ENCODE results near the gene TEAD1. TPM values are rescaled to one million over a fixed set of nuclear protein-coding genes. Genes with fewer than 3 reads are reported as not detected.
A peak's percentile ranks its signal among the peaks of the same experiment; 100 is the strongest.

The TEAD1 gene
- not detected in 2 replicates for total RNA-seq (2013; cell fraction: nucleolus; rRNA removed)
- total RNA-seq (2014; rRNA removed): not detected in 2 replicates
- not detected in 2 replicates for total RNA-seq (2014; rRNA removed; fragmentation: Illumina TruSeq; extraction: Trizol)
- total RNA-seq (2021): 0.21 and 0.59 TPM in 2 replicates
- not detected for polyA plus RNA-seq (2011; ENCODE audit: low read depth)
- polyA plus RNA-seq (2011; rRNA removed): 0.05 and 0.22 TPM in 2 replicates
- 0.03 and 0.10 TPM in 2 replicates for polyA plus RNA-seq (2011; cell fraction: cytosol; rRNA removed)
- polyA plus RNA-seq (2011; cell fraction: nucleus; rRNA removed): 0.15 and 0.19 TPM in 2 replicates
- 0.01 and 0.14 TPM in 2 replicates for polyA plus RNA-seq (2012)
- 0.01 TPM in 1 of 2 replicates, not detected in the other for polyA plus RNA-seq (2014; fragmentation: Illumina TruSeq; extraction: Trizol)
- polyA plus RNA-seq (2014; fragmentation: Nextera tagmentation; extraction: Ambion mirVana): not detected
- not detected in 2 replicates for polyA plus RNA-seq (2014; rRNA removed)
- polyA plus RNA-seq (2016; fragmentation: Nextera tagmentation; extraction: Ambion mirVana): under 1 TPM in 1 of 2 experiments, not detected in 1; 0.03 TPM
- 0.15 and 0.22 TPM in 2 replicates for polyA minus RNA-seq (2011; rRNA and poly(A)+ RNA removed)
- 0.53 and 0.73 TPM in 2 replicates for polyA minus RNA-seq (2011; cell fraction: cytosol; rRNA and poly(A)+ RNA removed)
- polyA minus RNA-seq (2011; cell fraction: nucleus; rRNA and poly(A)+ RNA removed): 0.12 and 0.19 TPM in 2 replicates
- percentile 19 among the genes with signal in this experiment for Bru-seq, nascent RNA
- percentile 17 among the genes with signal in this experiment for BruChase-seq, experiment 1, labeled RNA remaining after a 6-hour chase
- BruChase-seq, experiment 2, labeled RNA remaining after a 2-hour chase: percentile 19 among the genes with signal in this experiment
- long read RNA-seq, experiment 1: 0 reads
- long read RNA-seq, experiment 2: 0 reads

DNA sequence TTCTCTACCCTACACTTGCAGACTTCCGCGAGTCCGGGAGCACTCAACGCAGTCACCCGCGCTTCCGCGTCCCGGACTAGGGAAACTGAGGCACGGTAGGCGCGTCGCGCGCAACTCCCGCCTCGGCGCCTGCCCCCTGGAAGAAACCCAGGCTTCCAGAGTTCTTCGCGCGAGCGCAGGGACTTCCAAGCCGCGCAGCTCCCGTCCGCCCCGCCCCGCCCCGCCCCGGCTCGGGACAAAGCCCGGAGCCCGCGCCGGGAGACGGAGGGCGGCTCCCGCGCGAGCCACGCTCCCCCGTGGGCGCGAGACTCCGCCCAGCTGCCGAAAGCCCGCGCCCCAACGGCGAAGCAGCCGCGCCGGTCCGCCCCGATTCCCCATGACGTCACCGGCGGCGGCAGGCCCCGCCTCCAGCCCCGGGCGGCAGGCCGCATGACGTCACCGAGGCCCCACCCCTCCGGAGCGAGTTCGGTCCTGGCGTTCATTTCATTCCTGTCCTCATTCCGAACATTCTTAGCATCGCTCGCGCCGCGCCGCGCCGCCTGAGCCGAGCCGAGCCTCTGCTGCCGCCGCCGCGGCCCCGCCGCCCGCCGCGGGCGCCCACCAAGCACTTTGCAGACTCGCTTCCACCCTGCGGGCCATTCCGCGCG is at the start of gene TEAD1:
Gene TEAD1, plus strand, starts transcription at position 498 of the 647 bp plus-strand sequence.
- in situ Hi-C loops (cut with MboI) (no loop called here), intact Hi-C loops (cut with micrococcal nuclease; ENCODE audit: unreplicated experiment) (no loop called here)
- no peak within 1 kb of the TSS for H3K27ac ChIP-seq (ENCODE audit: control insufficient read depth, insufficient read depth)
- ChIA-PET CTCF (no interaction called here), RAD21 (ENCODE audit: unreplicated experiment) (no interaction called here), SMC1A (ENCODE audit: uncharacterized antibody, unreplicated experiment) (no interaction called here), POLR2A (no interaction called here)
- no peaks in the 10 kb centered on the region for H3K4me1 ChIP-seq (ENCODE audit: control insufficient read depth, insufficient read depth, low read length)
- no peak for FAIRE-seq
- 13% methylated on average over 44 of the region's 95 CpGs for WGBS (ENCODE audit: insufficient coverage, insufficient replicate concordance, low lambda C conversion rate, missing lambda C conversion rate)
- no peaks in the 10 kb centered on the region for H3K79me2 ChIP-seq (ENCODE audit: control insufficient read depth, insufficient read depth, low read length)
- H2AFZ ChIP-seq (ENCODE audit: control insufficient read depth, low read depth, low read length): peak within 1 kb of the TSS; percentile 76
- no peaks in the 10 kb centered on the region; the same call in 1 of the 3 replicates for H3K9me3 ChIP-seq (replicated peaks; ENCODE audit: control insufficient read depth, insufficient read depth, low read length)
- BruUV-seq (replicated peaks): no TSS peak
- H3K9ac ChIP-seq (ENCODE audit: control insufficient read depth, insufficient read depth, low read length): 0 out of 2 replicates have a peak within 1 kb of the TSS, but pooled peaks have one; percentile 20
- no peaks in the 10 kb centered on the region for H3K36me3 ChIP-seq (ENCODE audit: control insufficient read depth in 2 of 2, insufficient read depth in 2 of 2, low read length in 1 of 2)
- H3K27me3 ChIP-seq (replicated peaks in 1 of 2; ENCODE audit: control insufficient read depth in 2 of 2, insufficient read depth in 2 of 2, low read length in 1 of 2): peaks cover 6 to 7% of the 10 kb centered on the region in 2 experiments
- no peaks in the 10 kb centered on the region for H4K20me1 ChIP-seq (ENCODE audit: control insufficient read depth, insufficient read depth)
- peak within 1 kb of the TSS; percentile 81 for H3K4me2 ChIP-seq (ENCODE audit: control insufficient read depth, insufficient read depth)
- peak within 1 kb of the TSS; percentile 51; the same call in 1 of the 2 replicates for H3K4me3 ChIP-seq
- peak; percentile 89 for ATAC-seq
- DNase-seq (ENCODE audit: low read depth, low spot score): no peak
- TF ChIP-seq DPF2 (IDR thresholded peaks at IDR 0.05): peak; percentile 28; the same call in 1 of the 2 replicates
- no peak for TF ChIP-seq ESRRA (IDR thresholded peaks at IDR 0.05; ENCODE audit: low read length)
- TF ChIP-seq, protein P1, sequence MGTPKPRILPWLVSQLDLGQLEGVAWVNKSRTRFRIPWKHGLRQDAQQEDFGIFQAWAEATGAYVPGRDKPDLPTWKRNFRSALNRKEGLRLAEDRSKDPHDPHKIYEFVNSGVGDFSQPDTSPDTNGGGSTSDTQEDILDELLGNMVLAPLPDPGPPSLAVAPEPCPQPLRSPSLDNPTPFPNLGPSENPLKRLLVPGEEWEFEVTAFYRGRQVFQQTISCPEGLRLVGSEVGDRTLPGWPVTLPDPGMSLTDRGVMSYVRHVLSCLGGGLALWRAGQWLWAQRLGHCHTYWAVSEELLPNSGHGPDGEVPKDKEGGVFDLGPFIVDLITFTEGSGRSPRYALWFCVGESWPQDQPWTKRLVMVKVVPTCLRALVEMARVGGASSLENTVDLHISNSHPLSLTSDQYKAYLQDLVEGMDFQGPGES (IDR thresholded peaks at IDR 0.05): no peak
- TF ChIP-seq, protein P2, sequence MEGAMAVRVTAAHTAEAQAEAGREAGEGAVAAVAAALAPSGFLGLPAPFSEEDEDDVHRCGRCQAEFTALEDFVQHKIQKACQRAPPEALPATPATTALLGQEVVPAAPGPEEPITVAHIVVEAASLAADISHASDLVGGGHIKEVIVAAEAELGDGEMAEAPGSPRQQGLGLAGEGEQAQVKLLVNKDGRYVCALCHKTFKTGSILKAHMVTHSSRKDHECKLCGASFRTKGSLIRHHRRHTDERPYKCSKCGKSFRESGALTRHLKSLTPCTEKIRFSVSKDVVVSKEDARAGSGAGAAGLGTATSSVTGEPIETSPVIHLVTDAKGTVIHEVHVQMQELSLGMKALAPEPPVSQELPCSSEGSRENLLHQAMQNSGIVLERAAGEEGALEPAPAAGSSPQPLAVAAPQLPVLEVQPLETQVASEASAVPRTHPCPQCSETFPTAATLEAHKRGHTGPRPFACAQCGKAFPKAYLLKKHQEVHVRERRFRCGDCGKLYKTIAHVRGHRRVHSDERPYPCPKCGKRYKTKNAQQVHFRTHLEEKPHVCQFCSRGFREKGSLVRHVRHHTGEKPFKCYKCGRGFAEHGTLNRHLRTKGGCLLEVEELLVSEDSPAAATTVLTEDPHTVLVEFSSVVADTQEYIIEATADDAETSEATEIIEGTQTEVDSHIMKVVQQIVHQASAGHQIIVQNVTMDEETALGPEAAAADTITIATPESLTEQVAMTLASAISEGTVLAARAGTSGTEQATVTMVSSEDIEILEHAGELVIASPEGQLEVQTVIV (IDR thresholded peaks at IDR 0.05; ENCODE audit: borderline replicate concordance, partially characterized antibody): no peak
- TF ChIP-seq SRF (IDR thresholded peaks at IDR 0.05; ENCODE audit: low read depth in 2 of 2, low read length in 2 of 2): no peak
- no peak for TF ChIP-seq IRF4 (IDR thresholded peaks at IDR 0.05; ENCODE audit: low read depth, low read length)
- TF ChIP-seq SUZ12 (IDR thresholded peaks at IDR 0.05; ENCODE audit: unreplicated experiment): no peak
- TF ChIP-seq, protein P3, sequence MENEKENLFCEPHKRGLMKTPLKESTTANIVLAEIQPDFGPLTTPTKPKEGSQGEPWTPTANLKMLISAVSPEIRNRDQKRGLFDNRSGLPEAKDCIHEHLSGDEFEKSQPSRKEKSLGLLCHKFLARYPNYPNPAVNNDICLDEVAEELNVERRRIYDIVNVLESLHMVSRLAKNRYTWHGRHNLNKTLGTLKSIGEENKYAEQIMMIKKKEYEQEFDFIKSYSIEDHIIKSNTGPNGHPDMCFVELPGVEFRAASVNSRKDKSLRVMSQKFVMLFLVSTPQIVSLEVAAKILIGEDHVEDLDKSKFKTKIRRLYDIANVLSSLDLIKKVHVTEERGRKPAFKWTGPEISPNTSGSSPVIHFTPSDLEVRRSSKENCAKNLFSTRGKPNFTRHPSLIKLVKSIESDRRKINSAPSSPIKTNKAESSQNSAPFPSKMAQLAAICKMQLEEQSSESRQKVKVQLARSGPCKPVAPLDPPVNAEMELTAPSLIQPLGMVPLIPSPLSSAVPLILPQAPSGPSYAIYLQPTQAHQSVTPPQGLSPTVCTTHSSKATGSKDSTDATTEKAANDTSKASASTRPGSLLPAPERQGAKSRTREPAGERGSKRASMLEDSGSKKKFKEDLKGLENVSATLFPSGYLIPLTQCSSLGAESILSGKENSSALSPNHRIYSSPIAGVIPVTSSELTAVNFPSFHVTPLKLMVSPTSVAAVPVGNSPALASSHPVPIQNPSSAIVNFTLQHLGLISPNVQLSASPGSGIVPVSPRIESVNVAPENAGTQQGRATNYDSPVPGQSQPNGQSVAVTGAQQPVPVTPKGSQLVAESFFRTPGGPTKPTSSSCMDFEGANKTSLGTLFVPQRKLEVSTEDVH (IDR thresholded peaks at IDR 0.05; ENCODE audit: low read depth, partially characterized antibody): no peak
- TF ChIP-seq SIN3A (IDR thresholded peaks at IDR 0.05; ENCODE audit: low read depth, low read length): no peak
- TF ChIP-seq GATAD2B (conservative IDR thresholded peaks at IDR 0.05; ENCODE audit: low read depth): no peak
- no peak for TF ChIP-seq YY1 (IDR thresholded peaks at IDR 0.05; ENCODE audit: low read depth, low read length)
- TF ChIP-seq, protein P4, sequence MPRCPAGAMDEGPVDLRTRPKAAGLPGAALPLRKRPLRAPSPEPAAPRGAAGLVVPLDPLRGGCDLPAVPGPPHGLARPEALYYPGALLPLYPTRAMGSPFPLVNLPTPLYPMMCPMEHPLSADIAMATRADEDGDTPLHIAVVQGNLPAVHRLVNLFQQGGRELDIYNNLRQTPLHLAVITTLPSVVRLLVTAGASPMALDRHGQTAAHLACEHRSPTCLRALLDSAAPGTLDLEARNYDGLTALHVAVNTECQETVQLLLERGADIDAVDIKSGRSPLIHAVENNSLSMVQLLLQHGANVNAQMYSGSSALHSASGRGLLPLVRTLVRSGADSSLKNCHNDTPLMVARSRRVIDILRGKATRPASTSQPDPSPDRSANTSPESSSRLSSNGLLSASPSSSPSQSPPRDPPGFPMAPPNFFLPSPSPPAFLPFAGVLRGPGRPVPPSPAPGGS (IDR thresholded peaks at IDR 0.05; ENCODE audit: borderline replicate concordance, insufficient read depth, low read depth, low read length, poor library complexity, severe bottlenecking): no peak
